Measurements from ENCODE around the gene ZSCAN18.

ZSCAN18 gene

GRCh38 chr19:58042495-58043340, 55.3 kb downstream of the ZSCAN18 start:
- DNase-seq (ENCODE audit: low read depth): no peak

GRCh38 chr19:58040751-58041525, 57.1 kb downstream of the ZSCAN18 start:
- DNase-seq (ENCODE audit: low read depth): no peak

- DNase-seq (ENCODE audit: low read depth): no peak
Observed at GRCh38 chr19:58038688-58039204, 59.3 kb downstream of the ZSCAN18 start.

GRCh38 chr19:58037927-58038687, 59.9 kb downstream of the ZSCAN18 start:
- no peak for DNase-seq (ENCODE audit: low read depth)

- DNase-seq (ENCODE audit: low read depth): no peak
Observed at GRCh38 chr19:58035863-58036262, 62.2 kb downstream of the ZSCAN18 start.

GRCh38 chr19:58034477-58034793, 63.6 kb downstream of the ZSCAN18 start:
- DNase-seq (ENCODE audit: low read depth): no peak
